Caco-2 (cell line): Measurements from ENCODE around the gene CSTPP1. TPM values are rescaled to one million over a fixed set of nuclear protein-coding genes. Genes with fewer than 3 reads are reported as not detected.

Experiments
- BruUV-seq: library from RNA; stranded (reverse); fragments of 400-500 nt; replicated peaks from 2 replicates; lab custom pipeline; 2021; lab: Mats Ljungman, UMichigan
- CTCF ChIA-PET: fragments of 300-600 bp; sonication (Branson Sonifier 250); formaldehyde crosslinking; loops from one replicate; lab custom pipeline; 2022; ENCODE audit warnings: antibody characterized with exemption; lab: Charles Lee
- POLR2A ChIA-PET: fragments of 300-600 bp; sonication (Branson Sonifier 250); formaldehyde crosslinking; loops from one replicate; lab custom pipeline; 2022; ENCODE audit warnings: antibody characterized with exemption; lab: Charles Lee
- DNase-seq, 2 experiments: peaks; one replicate each; pipeline versions ENCODE4 v3.0.0 to v3.0.0-alpha.2; 2020 to 2022
- H3K27me3 ChIP-seq: replicated peaks from 2 replicates; pipeline ENCODE4 v1.6.0; 2011; ENCODE audit warnings: low read length; ENCODE audit not compliant: control insufficient read depth, insufficient read depth
- H3K36me3 ChIP-seq: 2 replicates; pipeline ENCODE4 v1.5.1; 2011; ENCODE audit warnings: low read length; ENCODE audit not compliant: control insufficient read depth, insufficient read depth
- H3K4me1 ChIP-seq: fragments of 250-450 bp; sonication (Bioruptor Pico); 2 replicates; pipeline ENCODE4 v1.5.1; 2020; ENCODE audit warnings: mild to moderate bottlenecking
- H3K4me3 ChIP-seq: 2 replicates; pipeline ENCODE4 v1.5.1; 2011; ENCODE audit warnings: low read depth, mild to moderate bottlenecking, control low read depth, low read length
- H3K9me3 ChIP-seq: fragments of 250-450 bp; sonication (Bioruptor Pico); 2 replicates; pipeline ENCODE4 v1.5.1; 2020; ENCODE audit warnings: mild to moderate bottlenecking, moderate library complexity
- H3K27ac Mint-ChIP-seq: one replicate; pipeline ENCODE4 v1.8.0; 2022; ENCODE audit warnings: mixed read lengths; ENCODE audit not compliant: unreplicated experiment
- H3K27me3 Mint-ChIP-seq: one replicate; pipeline ENCODE4 v1.8.0; 2022; ENCODE audit warnings: mixed read lengths; ENCODE audit not compliant: insufficient read depth, unreplicated experiment
- H3K36me3 Mint-ChIP-seq: one replicate; pipeline ENCODE4 v1.8.0; 2022; ENCODE audit warnings: mild to moderate bottlenecking, mixed read lengths; ENCODE audit not compliant: insufficient read depth, unreplicated experiment
- H3K4me1 Mint-ChIP-seq: one replicate; pipeline ENCODE4 v1.8.0; 2022; ENCODE audit warnings: low read depth, mixed read lengths; ENCODE audit not compliant: unreplicated experiment
- H3K4me3 Mint-ChIP-seq: one replicate; pipeline ENCODE4 v1.8.0; 2022; ENCODE audit warnings: mild to moderate bottlenecking, moderate library complexity, mixed read lengths; ENCODE audit not compliant: unreplicated experiment
- H3K9me3 Mint-ChIP-seq: one replicate; pipeline ENCODE4 v1.8.0; 2022; ENCODE audit warnings: mixed read lengths; ENCODE audit not compliant: unreplicated experiment
- CTCF ChIP-seq, 2 experiments: fragments of 200-600 bp in 1 of 2; IDR thresholded peaks; 1 replicate in 1 of 2; 2 replicates in 1 of 2; pipeline versions ENCODE4 v1.5.1 to v1.8.0; 2011 to 2022; ENCODE audit warnings: antibody characterized with exemption in 1 of 2, control low read depth in 1 of 2, inconsistent platforms in 1 of 2, low read depth in 1 of 2, low read length in 1 of 2, mild to moderate bottlenecking in 1 of 2, moderate library complexity in 1 of 2; ENCODE audit not compliant: insufficient read depth in 1 of 2, severe bottlenecking in 1 of 2, unreplicated experiment in 1 of 2
- intact Hi-C: fragments of 100-400 bp; cut with micrococcal nuclease; formaldehyde crosslinking; loops from one replicate; pipeline ENCODE4 v1.10.0; 2022; ENCODE audit not compliant: unreplicated experiment
- total RNA-seq: library from RNA; stranded (reverse); gene quantifications from 2 replicates; pipeline ENCODE4 v1.2.3, GENCODE V29; 2022

Gene CSTPP1
- total RNA-seq, 1 experiment from 2014 or later: 22.9 TPM

DNA sequence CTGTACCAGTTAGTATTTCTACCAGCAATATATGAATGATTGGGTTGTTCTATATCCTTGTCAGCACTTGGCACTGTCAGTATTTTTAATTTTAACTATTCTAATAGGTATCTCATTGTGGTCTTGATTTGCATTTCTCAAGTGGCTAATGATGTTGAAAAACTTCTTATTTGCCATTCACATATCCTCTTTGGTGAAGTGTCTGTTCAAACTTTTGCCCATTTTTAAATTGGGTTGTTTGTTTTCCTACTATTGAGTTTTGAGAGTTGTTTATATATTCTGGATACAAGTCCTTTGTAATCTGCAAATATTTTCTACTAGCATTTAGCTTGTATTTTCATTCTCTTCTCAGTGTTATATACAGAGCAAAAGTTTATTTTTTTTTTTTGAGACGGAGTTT lies 82.1 kb downstream of the CSTPP1 start:
- no peaks in the 10 kb centered on the region for H3K27me3 ChIP-seq
- no peak for DNase-seq
- Mint-ChIP-seq H3K4me3 (no peak overlapping the region), H3K27me3 (no peaks in the 10 kb centered on the region), H3K4me1 (no peaks in the 10 kb centered on the region), H3K27ac (no peak overlapping the region), H3K36me3 (no peaks in the 10 kb centered on the region), H3K9me3 (no peaks in the 10 kb centered on the region)
- no peak for TF ChIP-seq CTCF (IDR thresholded peaks at IDR 0.05; ENCODE audit: insufficient read depth in 1 of 2, low read depth in 1 of 2, low read length in 1 of 2, severe bottlenecking in 1 of 2, unreplicated experiment in 1 of 2)
- H3K36me3 ChIP-seq: no peaks in the 10 kb centered on the region
- POLR2A ChIA-PET: no interaction called here
- H3K4me1 ChIP-seq: no peaks in the 10 kb centered on the region
- BruUV-seq: no TSS peak
- intact Hi-C loops: no loop called here
- no peaks in the 10 kb centered on the region for H3K9me3 ChIP-seq
- CTCF ChIA-PET: no interaction called here
- H3K4me3 ChIP-seq: no peak overlapping the region

DNA sequence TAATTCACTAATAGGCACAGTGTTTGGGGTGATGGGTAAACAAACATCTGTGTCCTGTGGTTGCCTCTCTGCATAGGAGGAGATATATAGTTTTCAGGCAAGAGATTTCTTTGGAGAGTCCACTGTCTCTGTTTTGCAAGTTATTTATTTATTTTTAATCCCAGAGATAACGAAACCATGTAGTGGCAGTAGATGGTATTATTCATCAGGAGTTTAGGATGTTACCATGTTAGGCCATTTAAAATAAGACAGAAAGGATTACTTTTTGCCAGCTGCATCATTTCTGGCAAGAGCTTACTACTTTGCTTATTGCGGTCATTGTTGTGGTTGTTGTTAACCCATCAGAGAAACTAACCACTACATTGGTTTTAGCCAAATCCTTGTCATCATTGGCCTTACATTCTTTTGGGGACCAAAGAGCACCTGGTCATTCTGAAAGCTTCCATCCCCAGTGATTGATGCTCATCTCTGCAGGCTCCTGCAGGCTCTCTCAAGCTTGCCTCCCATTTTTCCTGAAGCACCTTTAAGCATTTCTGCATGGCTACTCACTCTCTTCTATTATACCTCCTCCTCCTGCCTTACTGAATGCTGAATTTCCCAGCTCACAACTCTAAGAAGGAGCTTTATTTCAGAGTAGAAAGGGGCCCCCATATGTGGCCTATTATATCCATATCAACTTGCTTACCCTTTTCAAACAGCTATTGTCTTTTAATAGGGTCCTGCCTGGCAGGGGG lies 84.4 kb downstream of the CSTPP1 start:
- ChIA-PET POLR2A (no interaction called here), CTCF (interaction anchor here (1.4 kb wide), 1 partner anchor 132 kb away, joined by 3 read pairs; no protein-coding TSS in a partner anchor)
- H3K27ac Mint-ChIP-seq: no peak overlapping the region
- TF ChIP-seq CTCF (IDR thresholded peaks at IDR 0.05; ENCODE audit: insufficient read depth in 1 of 2, low read depth in 1 of 2, low read length in 1 of 2, severe bottlenecking in 1 of 2, unreplicated experiment in 1 of 2): no peak
- no peaks in the 10 kb centered on the region for H3K36me3 Mint-ChIP-seq
- no peaks in the 10 kb centered on the region for H3K9me3 Mint-ChIP-seq
- no peak overlapping the region for H3K4me3 Mint-ChIP-seq
- no peak overlapping the region for H3K4me3 ChIP-seq
- no peaks in the 10 kb centered on the region for H3K4me1 ChIP-seq
- no TSS peak for BruUV-seq
- H3K27me3 Mint-ChIP-seq: no peaks in the 10 kb centered on the region
- no peak for DNase-seq
- H3K9me3 ChIP-seq: no peaks in the 10 kb centered on the region
- intact Hi-C loops: loop anchor here (10.0 kb wide), 1 partner anchor 134 kb away; no protein-coding TSS in a partner anchor
- H3K4me1 Mint-ChIP-seq: no peaks in the 10 kb centered on the region
- no peaks in the 10 kb centered on the region for H3K36me3 ChIP-seq
- H3K27me3 ChIP-seq: no peaks in the 10 kb centered on the region

- no peaks in the 10 kb centered on the region for H3K4me1 ChIP-seq
- no peak overlapping the region for H3K4me3 ChIP-seq
- CTCF ChIA-PET: interaction anchor here (1.4 kb wide), 1 partner anchor 132 kb away, joined by 3 read pairs; no protein-coding TSS in a partner anchor
- H3K27ac Mint-ChIP-seq: no peak overlapping the region
- BruUV-seq: no TSS peak
- no peak for TF ChIP-seq CTCF (IDR thresholded peaks at IDR 0.05; ENCODE audit: insufficient read depth in 1 of 2, low read depth in 1 of 2, low read length in 1 of 2, severe bottlenecking in 1 of 2, unreplicated experiment in 1 of 2)
- H3K27me3 ChIP-seq: no peaks in the 10 kb centered on the region
- POLR2A ChIA-PET: no interaction called here
- no peaks in the 10 kb centered on the region for H3K36me3 ChIP-seq
- intact Hi-C loops: loop anchor here (10.0 kb wide), 1 partner anchor 133 kb away; no protein-coding TSS in a partner anchor
- no peaks in the 10 kb centered on the region for H3K36me3 Mint-ChIP-seq
- DNase-seq: no peak
- H3K27me3 Mint-ChIP-seq: no peaks in the 10 kb centered on the region
- no peaks in the 10 kb centered on the region for H3K9me3 ChIP-seq
- H3K4me1 Mint-ChIP-seq: no peaks in the 10 kb centered on the region
- H3K4me3 Mint-ChIP-seq: no peak overlapping the region
- H3K9me3 Mint-ChIP-seq: no peaks in the 10 kb centered on the region
Observed at GRCh38 chr11:47021527-47021818, 84.9 kb downstream of the CSTPP1 start.
